SU-DHL-6 (cell line): Measurements from ENCODE around the gene KMT2A.

Source experiments
- CTCF ChIP-seq: fragments of 200-600 bp; sonication (generic); IDR thresholded peaks from one replicate; pipeline ENCODE4 v1.5.1; 2017; ENCODE audit warnings: antibody characterized with exemption, mild to moderate bottlenecking, low read length, moderate library complexity; ENCODE audit not compliant: insufficient read depth, poor library complexity, severe bottlenecking
- EZH2phosphoT487 ChIP-seq: fragments of 200-600 bp; sonication (generic), shearing (Covaris generic); conservative IDR thresholded peaks from 2 replicates; pipeline ENCODE4 v1.6.1; 2018; ENCODE audit warnings: mild to moderate bottlenecking, antibody characterized with exemption, low read length, moderate library complexity, mixed read lengths

DNA sequence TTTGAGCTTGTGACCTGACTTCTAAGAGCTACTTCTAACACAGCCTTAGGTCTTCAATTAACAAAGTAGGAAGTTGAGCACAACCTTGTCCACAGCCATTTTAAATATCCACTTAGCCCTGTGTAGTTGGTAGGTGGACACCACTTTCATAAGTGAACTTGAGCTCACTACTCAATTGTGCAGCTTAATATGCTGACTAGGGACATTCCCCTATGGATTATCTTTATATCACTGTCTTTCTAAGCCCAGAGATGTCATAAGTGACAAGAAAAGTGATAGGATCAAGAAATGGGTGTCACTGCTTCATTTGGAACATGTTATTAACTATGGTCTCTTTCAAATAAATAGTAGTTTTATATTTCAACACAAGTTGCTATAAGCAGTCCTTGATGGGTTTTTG lies 38.8 kb upstream of the KMT2A start:
- no peak for TF ChIP-seq CTCF
- no peak for TF ChIP-seq EZH2phosphoT487
